HG03280 (cell line): Measurements from ENCODE around the gene FGD6.
"Not testable (repeated sequence)": the region's sequence is repeated elsewhere in the genome, so short reads cannot be mapped to it uniquely, and the experiment has no call there.

Experiments used
- ATAC-seq: cut with Tn5 transposase; IDR thresholded peaks from one replicate; pipeline ENCODE4 v1.9.1; 2021; ENCODE audit warnings: mild to moderate bottlenecking, moderate library complexity; ENCODE audit not compliant: unreplicated experiment

FGD6 gene

GRCh38 chr12:95096852-95097251, 120.4 kb downstream of the FGD6 start:
- ATAC-seq = no peak

- no peak for ATAC-seq
Measured at GRCh38 chr12:95096378-95096777, 120.9 kb downstream of the FGD6 start.

GRCh38 chr12:95095866-95096265, 121.4 kb downstream of the FGD6 start:
- not testable (repeated sequence) for ATAC-seq

DNA sequence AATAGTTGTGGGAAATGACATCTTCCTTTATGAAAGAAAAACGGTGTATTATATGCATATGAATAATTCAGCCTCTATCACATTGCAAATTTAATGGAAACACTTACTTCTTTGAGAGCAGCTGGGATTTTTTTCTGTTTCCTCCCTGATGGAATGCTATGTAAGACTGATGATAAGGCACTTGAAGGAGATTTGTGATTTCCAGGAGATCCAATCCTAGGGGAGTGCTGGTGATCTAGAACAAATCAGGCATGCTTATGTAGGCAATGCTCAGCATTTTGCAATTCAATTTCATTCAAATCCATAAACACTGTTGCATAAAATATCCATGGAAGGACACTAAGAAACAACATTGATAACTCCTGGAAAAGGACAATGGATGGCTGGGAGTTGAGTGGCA, 127.8 kb downstream of the FGD6 start:
- ATAC-seq = no peak

GRCh38 chr12:95088379-95088778, 128.9 kb downstream of the FGD6 start:
- peak; percentile 57 for ATAC-seq

GRCh38 chr12:95085612-95086011, 131.7 kb downstream of the FGD6 start:
- ATAC-seq = no peak

DNA sequence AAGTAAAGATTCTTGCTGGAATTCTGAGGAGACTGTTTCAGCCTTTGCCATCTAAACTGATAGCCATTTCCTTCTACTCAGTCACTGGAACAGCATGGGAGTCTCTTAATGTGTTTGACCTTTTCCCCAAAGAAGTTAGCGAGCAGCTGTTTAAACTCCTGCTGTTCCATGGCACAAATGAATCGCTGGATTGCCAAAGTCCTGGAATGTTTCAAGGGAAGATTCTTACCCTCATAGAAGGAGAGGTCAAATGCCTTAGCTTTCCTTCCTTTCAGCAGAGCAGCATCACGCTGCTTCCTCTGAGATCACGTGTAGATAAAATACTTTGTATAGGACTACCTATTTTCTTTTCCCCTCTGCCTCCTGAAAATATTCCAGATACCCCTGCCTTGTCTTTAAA, 133.3 kb downstream of the FGD6 start:
- no peak for ATAC-seq

GRCh38 chr12:95083471-95083870, 133.8 kb downstream of the FGD6 start:
- no peak for ATAC-seq

GRCh38 chr12:95077341-95077740, 139.9 kb downstream of the FGD6 start:
- ATAC-seq = no peak

- no peak for ATAC-seq
Measured at GRCh38 chr12:95074766-95075165, 142.5 kb downstream of the FGD6 start.

GRCh38 chr12:95073698-95074520, 143.4 kb downstream of the FGD6 start:
- ATAC-seq = no peak

DNA sequence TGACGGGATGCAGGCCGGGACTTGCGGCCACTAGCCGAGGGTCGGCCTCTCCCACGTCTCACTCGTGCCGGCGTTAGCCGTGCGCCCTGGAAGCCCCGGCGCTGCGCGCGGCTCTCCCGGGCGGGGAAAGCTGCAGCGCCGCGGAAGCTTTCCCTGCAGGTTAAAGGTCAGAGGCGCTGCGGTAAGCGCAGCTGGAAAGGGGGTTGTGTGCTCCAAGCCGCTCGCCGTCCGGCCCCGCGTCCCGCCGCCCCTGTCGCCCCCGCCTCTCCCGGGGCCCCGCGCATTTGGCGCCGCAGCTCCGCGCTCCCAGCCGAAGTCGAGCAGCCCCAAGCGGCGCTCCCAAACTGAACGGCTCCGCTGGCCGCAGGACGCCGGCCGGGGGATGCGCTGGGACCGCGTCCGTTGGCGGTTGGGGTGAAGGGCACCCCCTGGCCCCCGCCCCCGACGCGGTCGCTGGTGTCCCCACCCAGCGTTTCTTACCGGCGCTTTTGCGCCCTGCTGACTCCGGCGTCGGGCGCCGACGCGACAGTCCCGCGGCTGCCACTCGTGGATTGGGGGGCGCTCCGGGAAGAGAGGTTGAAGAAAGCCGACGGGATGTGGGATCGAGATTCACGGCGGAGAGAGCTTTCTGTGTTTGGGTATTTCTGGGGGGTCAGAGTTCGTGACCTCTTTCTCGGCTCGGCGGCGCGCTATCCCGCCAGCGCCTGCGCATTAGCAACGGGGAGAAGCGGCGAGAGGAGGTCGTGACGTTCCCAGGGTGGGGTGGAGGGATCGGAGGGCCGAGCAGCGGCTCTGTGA, 144.2 kb downstream of the FGD6 start, which contains the start of gene NR2C1:
TSS of gene NR2C1 (minus strand) at position 719 of the 798 bp plus-strand sequence. CDS start 6,234 bp downstream, outside the sequence.
- peak; percentile 98 for ATAC-seq

DNA sequence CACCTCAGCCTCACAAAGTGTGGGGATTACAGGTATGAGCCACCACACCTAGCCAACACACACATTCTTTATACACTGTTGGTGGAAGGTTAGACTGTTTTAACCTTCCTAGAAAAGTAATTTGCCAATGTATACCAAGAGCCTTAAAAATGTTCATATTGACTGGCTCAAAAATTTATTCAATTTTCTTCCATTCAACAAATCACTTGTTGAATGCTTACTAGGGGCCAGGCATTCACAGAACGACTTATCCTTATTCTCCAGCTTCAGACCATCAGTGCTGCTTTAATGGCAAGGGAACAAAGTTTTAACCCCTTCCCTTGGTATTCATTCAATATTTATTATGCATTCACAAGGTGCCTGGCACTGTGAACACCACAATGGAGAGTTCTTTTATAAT, 146.9 kb downstream of the FGD6 start:
- no peak for ATAC-seq

DNA sequence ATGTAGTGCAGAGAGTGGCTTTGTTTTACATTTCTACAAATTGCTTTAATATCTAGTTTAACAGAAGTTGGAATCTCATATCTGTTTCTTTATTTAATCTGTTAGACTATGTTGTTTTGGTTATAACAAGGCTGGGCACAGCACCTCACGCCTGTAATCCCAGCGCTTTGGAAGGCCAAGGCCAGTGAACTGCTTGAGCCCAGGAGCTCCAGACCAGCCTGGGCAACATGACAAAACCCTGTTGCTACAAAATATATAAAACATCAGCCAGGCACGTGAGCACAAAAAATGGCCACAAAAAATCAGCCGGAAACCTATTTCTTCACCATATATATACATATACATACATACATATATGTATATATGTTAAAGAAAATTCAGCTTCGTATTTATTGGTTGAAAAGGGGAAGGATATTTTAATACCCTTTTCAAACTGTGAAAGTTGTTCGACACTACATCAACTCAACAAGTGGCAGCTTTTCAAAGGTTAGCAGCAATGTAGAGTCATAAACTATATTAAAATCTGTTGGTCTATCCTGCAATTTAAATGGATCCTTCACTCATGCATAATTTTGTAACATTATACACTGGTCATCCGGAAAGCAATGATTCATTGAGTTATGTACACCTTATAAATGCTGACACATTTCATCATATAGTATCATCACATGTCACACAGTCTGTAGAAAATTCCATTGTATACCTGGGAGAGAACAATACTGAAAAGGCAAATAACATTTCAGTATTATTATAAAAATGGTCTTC, 151.0 kb downstream of the FGD6 start:
- ATAC-seq = no peak

DNA sequence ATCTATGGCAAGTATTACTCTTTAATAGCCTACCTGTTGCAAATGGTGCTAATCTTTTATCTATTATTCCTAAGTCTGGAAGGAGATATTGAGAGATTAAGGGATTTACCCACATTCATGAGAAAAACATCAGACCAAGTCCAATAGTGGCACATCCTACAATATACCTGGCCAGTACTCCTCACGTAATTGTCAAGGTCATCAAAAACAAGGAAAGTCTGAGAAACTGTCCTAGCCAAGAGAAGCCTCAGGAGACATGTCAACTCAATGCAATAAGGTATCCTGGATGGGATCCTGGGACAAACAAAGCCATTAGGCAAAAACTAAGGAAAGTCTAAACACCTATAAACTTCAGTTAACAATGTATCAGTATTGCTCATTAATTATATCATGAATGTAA, 156.3 kb downstream of the FGD6 start:
- no peak for ATAC-seq

- no peak for ATAC-seq
Measured at GRCh38 chr12:95059984-95060383, 157.3 kb downstream of the FGD6 start.

GRCh38 chr12:95057424-95057823, 159.8 kb downstream of the FGD6 start:
- ATAC-seq = no peak

GRCh38 chr12:95055057-95055456, 162.2 kb downstream of the FGD6 start:
- no peak for ATAC-seq

- ATAC-seq = no peak
Measured at GRCh38 chr12:95054206-95054605, 163.1 kb downstream of the FGD6 start.

DNA sequence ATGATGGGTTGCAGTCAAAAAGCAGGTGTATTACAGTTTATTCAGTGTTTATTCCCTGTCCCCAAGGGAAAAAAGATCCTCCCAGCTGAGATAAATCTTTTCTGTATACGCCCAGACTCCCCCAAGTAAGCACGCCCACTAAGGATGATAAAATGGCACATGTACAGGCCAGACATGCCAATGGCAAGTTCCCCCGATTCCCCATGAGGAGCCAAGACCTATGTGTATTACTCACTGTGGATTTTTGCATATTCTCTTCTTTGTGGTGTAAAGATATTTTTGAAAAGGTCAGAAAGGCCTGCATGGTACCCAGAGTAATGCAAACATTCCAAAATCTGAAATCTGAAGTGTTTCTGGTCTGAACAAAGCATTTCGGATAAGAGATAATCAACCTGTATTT, 166.0 kb downstream of the FGD6 start:
- ATAC-seq = no peak

DNA sequence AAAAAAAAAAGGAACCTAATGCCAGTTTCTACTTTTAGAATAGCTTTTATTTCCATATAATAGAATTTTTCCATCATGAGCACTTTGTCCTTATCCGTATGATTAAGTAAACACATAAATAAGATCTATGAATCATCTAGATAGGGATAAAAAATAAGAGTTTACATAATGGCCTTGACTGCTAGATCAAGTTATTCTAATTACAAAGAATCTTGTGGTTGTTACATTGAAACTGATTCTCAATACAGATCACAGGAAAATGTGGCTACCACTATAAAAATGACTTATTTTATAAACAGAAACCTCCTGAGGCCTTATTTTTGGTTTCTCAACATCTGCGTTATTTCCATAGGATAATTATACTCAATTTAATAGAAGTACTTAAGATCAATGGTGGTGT, 179.4 kb downstream of the FGD6 start:
- ATAC-seq = no peak
